ENCODE data around the gene ATG101.

The ATG101 gene

GRCh38 chr12:52069327-52070184 is at the start of gene ATG101:
ATG101 (plus strand) TSS chr12:52069978; CDS start chr12:52073651, 3,673 bp downstream.
- Histone ChIP-seq H3K9me2 (replicated peaks; ENCODE audit: control insufficient read depth, low read length) (no peaks in the 10 kb centered on the region), H3K4me2 (ENCODE audit: low read length) (peak within 1 kb of the TSS; percentile 85), H3F3A (ENCODE audit: control insufficient read depth, insufficient read depth) (peaks cover 4% of the 10 kb centered on the region), H4K20me1 (ENCODE audit: control insufficient read depth, insufficient read depth, low read depth, low read length) (peaks cover 7% of the 10 kb centered on the region; the same call in 1 of the 2 replicates), H3K27ac (ENCODE audit: low read depth, low read length) (peak within 1 kb of the TSS; percentile 65), H3K27me3 (ENCODE audit: control insufficient read depth, low read length) (peaks cover 12% of the 10 kb centered on the region; the same call in 1 of the 2 replicates), H3K79me2 (ENCODE audit: control insufficient read depth, low read length) (peaks cover 45% of the 10 kb centered on the region), H3K9me3 (ENCODE audit: control insufficient read depth, insufficient read depth, low read length) (no peaks in the 10 kb centered on the region), H3K4me3 (ENCODE audit: low read length) (peak within 1 kb of the TSS; percentile 88), H3K36me3 (ENCODE audit: control insufficient read depth, low read length) (peaks cover 18% of the 10 kb centered on the region), H3K4me1 (ENCODE audit: control insufficient read depth, low read length) (peaks cover 29% of the 10 kb centered on the region)
- TF ChIP-seq CTCF (IDR thresholded peaks at IDR 0.05; ENCODE audit: low read depth, low read length, poor library complexity, severe bottlenecking) = peak; percentile 89
- no peak for TF ChIP-seq EZH2phosphoT487 (IDR thresholded peaks at IDR 0.05; ENCODE audit: borderline replicate concordance, low read length)

- Histone ChIP-seq H4K20me1 (ENCODE audit: control insufficient read depth, insufficient read depth, low read depth, low read length) (no peaks in the 10 kb centered on the region), H3K9me3 (ENCODE audit: control insufficient read depth, insufficient read depth, low read length) (no peaks in the 10 kb centered on the region), H3K4me2 (ENCODE audit: low read length) (peak overlapping the region; percentile 27), H3K27ac (ENCODE audit: low read depth, low read length) (no peak overlapping the region), H3K4me1 (ENCODE audit: control insufficient read depth, low read length) (peaks cover 48% of the 10 kb centered on the region), H3K27me3 (ENCODE audit: control insufficient read depth, low read length) (peaks cover 46% of the 10 kb centered on the region), H3K79me2 (ENCODE audit: control insufficient read depth, low read length) (0 out of 2 replicates have a peak, but pooled peaks cover 2% of the 10 kb centered on the region), H3K4me3 (ENCODE audit: low read length) (no peak overlapping the region), H3K36me3 (ENCODE audit: control insufficient read depth, low read length) (no peaks in the 10 kb centered on the region), H3F3A (ENCODE audit: control insufficient read depth, insufficient read depth) (no peaks in the 10 kb centered on the region; the same call in none of the 2 replicates), H3K9me2 (replicated peaks; ENCODE audit: control insufficient read depth, low read length) (no peaks in the 10 kb centered on the region)
- TF ChIP-seq EZH2phosphoT487 (IDR thresholded peaks at IDR 0.05; ENCODE audit: borderline replicate concordance, low read length) (no peak), CTCF (IDR thresholded peaks at IDR 0.05; ENCODE audit: low read depth, low read length, poor library complexity, severe bottlenecking) (peak; percentile 85)
Observed at GRCh38 chr12:52020539-52021336, 49.0 kb upstream of the ATG101 start.

- TF ChIP-seq EZH2phosphoT487 (IDR thresholded peaks at IDR 0.05; ENCODE audit: borderline replicate concordance, low read length) (peak; percentile 64; the same call in 1 of the 2 replicates), CTCF (IDR thresholded peaks at IDR 0.05; ENCODE audit: low read depth, low read length, poor library complexity, severe bottlenecking) (no peak)
- H3K36me3 ChIP-seq (ENCODE audit: control insufficient read depth, low read length) = no peaks in the 10 kb centered on the region
- peaks cover 34% of the 10 kb centered on the region for H3K27me3 ChIP-seq (ENCODE audit: control insufficient read depth, low read length)
- H3F3A ChIP-seq (ENCODE audit: control insufficient read depth, insufficient read depth) = no peaks in the 10 kb centered on the region; the same call in none of the 2 replicates
- peak overlapping the region; percentile 92 for H3K4me2 ChIP-seq (ENCODE audit: low read length)
- no peaks in the 10 kb centered on the region for H3K9me2 ChIP-seq (replicated peaks; ENCODE audit: control insufficient read depth, low read length)
- H4K20me1 ChIP-seq (ENCODE audit: control insufficient read depth, insufficient read depth, low read depth, low read length) = no peaks in the 10 kb centered on the region
- peak overlapping the region; percentile 71 for H3K4me3 ChIP-seq (ENCODE audit: low read length)
- H3K79me2 ChIP-seq (ENCODE audit: control insufficient read depth, low read length) = 0 out of 2 replicates have a peak, but pooled peaks cover 2% of the 10 kb centered on the region
- H3K27ac ChIP-seq (ENCODE audit: low read depth, low read length) = no peak overlapping the region
- H3K4me1 ChIP-seq (ENCODE audit: control insufficient read depth, low read length) = peaks cover 68% of the 10 kb centered on the region
- no peaks in the 10 kb centered on the region for H3K9me3 ChIP-seq (ENCODE audit: control insufficient read depth, insufficient read depth, low read length)
Observed at GRCh38 chr12:52022841-52023181, 47.0 kb upstream of the ATG101 start.
